Keratinocyte (primary cell): ENCODE measurements around the gene SSTR4. TPM values are rescaled to one million over a fixed set of nuclear protein-coding genes. Genes with fewer than 3 reads are reported as not detected.

Experiments
- DNase-seq: peaks from one replicate; pipeline ENCODE4 v3.0.0-alpha.2; 2011; ENCODE audit warnings: low read depth, missing footprints, low spot score
- FAIRE-seq: peaks from 2 replicates; lab custom pipeline; 2011; peaks lifted over from hg19 to GRCh38; lab: Jason Lieb, UNC
- H2AFZ ChIP-seq: 2 replicates; pipeline ENCODE4 v1.6.0; 2012; ENCODE audit warnings: low read length, control low read depth, inconsistent platforms; ENCODE audit not compliant: control insufficient read depth
- H3K27ac ChIP-seq: 2 replicates; pipeline ENCODE4 v1.5.1; 2011; ENCODE audit warnings: low read length; ENCODE audit not compliant: control insufficient read depth, insufficient read depth
- H3K27me3 ChIP-seq: 3 replicates; pipeline ENCODE4 v1.6.0; 2011; ENCODE audit warnings: low read length; ENCODE audit not compliant: control insufficient read depth, insufficient read depth; ENCODE audit errors: extremely low read depth
- H3K36me3 ChIP-seq, 2 experiments: 2 replicates in 1 of 2; 3 replicates in 1 of 2; pipeline ENCODE4 v1.5.1; 2011; ENCODE audit warnings: low read length in 2 of 2, mild to moderate bottlenecking in 1 of 2; ENCODE audit not compliant: control insufficient read depth in 2 of 2, insufficient read depth in 2 of 2; ENCODE audit errors: extremely low read depth in 1 of 2
- H3K4me1 ChIP-seq: 3 replicates; pipeline ENCODE4 v1.5.1; 2011; ENCODE audit warnings: low read length; ENCODE audit not compliant: control insufficient read depth, insufficient read depth; ENCODE audit errors: extremely low read depth
- H3K4me2 ChIP-seq: 3 replicates; pipeline ENCODE4 v1.6.0; 2011; ENCODE audit warnings: low read depth, low read length; ENCODE audit not compliant: control insufficient read depth, insufficient read depth; ENCODE audit errors: extremely low read depth
- H3K4me3 ChIP-seq, 3 experiments: fragments of 200-600 bp in 1 of 3; sonication (generic) in 1 of 3; 2 replicates in 2 of 3; 3 replicates in 1 of 3; pipeline ENCODE4 v1.5.1; 2011 to 2016; ENCODE audit warnings: low read length in 3 of 3, mild to moderate bottlenecking in 3 of 3, control low read depth in 2 of 3, inconsistent platforms in 1 of 3, low read depth in 1 of 3, mixed read lengths in 1 of 3, mixed run types in 1 of 3, moderate library complexity in 1 of 3; ENCODE audit not compliant: control insufficient read depth in 2 of 3, insufficient read depth in 2 of 3; ENCODE audit errors: extremely low read depth in 1 of 3
- H3K79me2 ChIP-seq: 2 replicates; pipeline ENCODE4 v1.6.0; 2012; ENCODE audit warnings: low read length; ENCODE audit not compliant: control insufficient read depth, insufficient read depth
- H3K9ac ChIP-seq: 3 replicates; pipeline ENCODE4 v1.6.0; 2011; ENCODE audit warnings: low read length; ENCODE audit not compliant: control insufficient read depth, insufficient read depth; ENCODE audit errors: extremely low read depth
- H3K9me1 ChIP-seq: 3 replicates; pipeline ENCODE4 v1.6.0; 2011; ENCODE audit warnings: low read length; ENCODE audit not compliant: control insufficient read depth, insufficient read depth; ENCODE audit errors: extremely low read depth
- H3K9me3 ChIP-seq: 2 replicates; pipeline ENCODE4 v1.5.1; 2012; ENCODE audit warnings: low read depth, low read length; ENCODE audit not compliant: control insufficient read depth
- H4K20me1 ChIP-seq: 3 replicates; pipeline ENCODE4 v1.6.0; 2011; ENCODE audit warnings: low read length; ENCODE audit not compliant: control insufficient read depth, insufficient read depth; ENCODE audit errors: extremely low read depth
- EZH2 ChIP-seq: IDR thresholded peaks from one replicate; pipeline ENCODE4 v1.6.1; 2012; ENCODE audit warnings: inconsistent platforms, mild to moderate bottlenecking, low read length, moderate library complexity
- dilution Hi-C: fragments of 300-500 bp; cut with MboI; formaldehyde crosslinking; loops from one replicate; pipeline ENCODE4 v1.7.0; 2020; ENCODE audit warnings: low sequenced_read_pairs; ENCODE audit not compliant: extremely low pct_ligation_motif_present
- polyA plus RNA-seq, 5 experiments: library from polyadenylated mRNA; depleted of rRNA in 3 of 5; stranded (reverse) in 3 of 5; stranded (forward) in 1 of 5; unstranded in 1 of 5; fragments of >200 nt; gene quantifications; 1 replicate in 1 of 5; 2 replicates in 3 of 5; 3 replicates in 1 of 5; pipeline versions ENCODE4 v1.2.1 to v1.2.3, GENCODE V29; 2011 to 2012; ENCODE audit warnings: missing spikeins in 2 of 5, low read depth in 1 of 5, low replicate concordance in 1 of 5
- TF ChIP-seq, protein P1 (sequence below), 3 experiments: IDR thresholded peaks in 1 of 3; conservative IDR thresholded peaks in 1 of 3; optimal IDR thresholded peaks in 1 of 3; 2 replicates in 2 of 3; 3 replicates in 1 of 3; pipeline versions ENCODE3 to v1.5.1; 2011; ENCODE audit warnings: low read length in 3 of 3, mild to moderate bottlenecking in 3 of 3, moderate library complexity in 2 of 3, control low read depth in 1 of 3, inconsistent platforms in 1 of 3; ENCODE audit not compliant: insufficient read depth in 2 of 3; ENCODE audit errors: extremely low read depth in 1 of 3

Gene SSTR4
- polyA plus RNA-seq, 1 donor (not counting 4 experiments of a cell fraction or from before 2014, with no cell fraction given): not detected

DNA sequence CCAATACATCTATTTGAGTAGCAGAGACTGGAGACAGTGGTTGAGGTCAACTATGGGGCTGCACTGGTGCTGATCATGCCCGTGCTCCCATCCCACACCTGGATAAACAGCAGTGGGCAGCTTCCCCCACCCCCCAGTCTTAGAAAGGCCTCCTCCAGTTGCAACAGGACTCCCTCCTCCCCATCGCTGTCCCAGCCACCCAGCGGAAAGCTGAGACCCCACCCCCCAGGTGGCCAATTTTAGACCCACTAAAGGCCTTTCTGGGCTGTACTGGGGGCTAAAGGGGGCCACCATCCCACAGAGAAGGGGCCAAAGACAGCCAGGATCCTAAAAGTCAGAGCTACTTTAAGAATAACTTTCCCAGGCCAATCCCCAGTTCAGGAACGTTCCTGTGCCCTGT is 1.2 kb upstream of the SSTR4 start:
- H3K79me2 ChIP-seq: no peaks in the 10 kb centered on the region
- TF ChIP-seq, protein P1, sequence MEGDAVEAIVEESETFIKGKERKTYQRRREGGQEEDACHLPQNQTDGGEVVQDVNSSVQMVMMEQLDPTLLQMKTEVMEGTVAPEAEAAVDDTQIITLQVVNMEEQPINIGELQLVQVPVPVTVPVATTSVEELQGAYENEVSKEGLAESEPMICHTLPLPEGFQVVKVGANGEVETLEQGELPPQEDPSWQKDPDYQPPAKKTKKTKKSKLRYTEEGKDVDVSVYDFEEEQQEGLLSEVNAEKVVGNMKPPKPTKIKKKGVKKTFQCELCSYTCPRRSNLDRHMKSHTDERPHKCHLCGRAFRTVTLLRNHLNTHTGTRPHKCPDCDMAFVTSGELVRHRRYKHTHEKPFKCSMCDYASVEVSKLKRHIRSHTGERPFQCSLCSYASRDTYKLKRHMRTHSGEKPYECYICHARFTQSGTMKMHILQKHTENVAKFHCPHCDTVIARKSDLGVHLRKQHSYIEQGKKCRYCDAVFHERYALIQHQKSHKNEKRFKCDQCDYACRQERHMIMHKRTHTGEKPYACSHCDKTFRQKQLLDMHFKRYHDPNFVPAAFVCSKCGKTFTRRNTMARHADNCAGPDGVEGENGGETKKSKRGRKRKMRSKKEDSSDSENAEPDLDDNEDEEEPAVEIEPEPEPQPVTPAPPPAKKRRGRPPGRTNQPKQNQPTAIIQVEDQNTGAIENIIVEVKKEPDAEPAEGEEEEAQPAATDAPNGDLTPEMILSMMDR (optimal IDR thresholded peaks at IDR 0.05 in 1 of 3, IDR thresholded peaks at IDR 0.05 in 1 of 3, conservative IDR thresholded peaks at IDR 0.05 in 1 of 3; ENCODE audit: extremely low read depth in 1 of 3, insufficient read depth in 2 of 3, low read length in 3 of 3): no peak
- TF ChIP-seq EZH2: no peak
- no peaks in the 10 kb centered on the region for H3K36me3 ChIP-seq
- H4K20me1 ChIP-seq: no peaks in the 10 kb centered on the region
- no peaks in the 10 kb centered on the region for H3K4me1 ChIP-seq
- no peak for DNase-seq
- H3K9me3 ChIP-seq: no peaks in the 10 kb centered on the region
- H3K27me3 ChIP-seq: peaks cover 45% of the 10 kb centered on the region
- dilution Hi-C loops: loop anchor here (25.0 kb wide), 1 partner anchor 153 kb away; no protein-coding TSS in a partner anchor
- H3K27ac ChIP-seq: no peak overlapping the region
- no peak for FAIRE-seq
- no peak overlapping the region for H3K4me2 ChIP-seq
- H3K9me1 ChIP-seq: no peaks in the 10 kb centered on the region
- no peak overlapping the region for H3K4me3 ChIP-seq
- H3K9ac ChIP-seq: no peak overlapping the region
- no peak overlapping the region for H2AFZ ChIP-seq

DNA sequence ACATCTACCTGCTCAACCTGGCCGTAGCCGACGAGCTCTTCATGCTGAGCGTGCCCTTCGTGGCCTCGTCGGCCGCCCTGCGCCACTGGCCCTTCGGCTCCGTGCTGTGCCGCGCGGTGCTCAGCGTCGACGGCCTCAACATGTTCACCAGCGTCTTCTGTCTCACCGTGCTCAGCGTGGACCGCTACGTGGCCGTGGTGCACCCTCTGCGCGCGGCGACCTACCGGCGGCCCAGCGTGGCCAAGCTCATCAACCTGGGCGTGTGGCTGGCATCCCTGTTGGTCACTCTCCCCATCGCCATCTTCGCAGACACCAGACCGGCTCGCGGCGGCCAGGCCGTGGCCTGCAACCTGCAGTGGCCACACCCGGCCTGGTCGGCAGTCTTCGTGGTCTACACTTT is 619 bp downstream of the SSTR4 start:
- dilution Hi-C loops: loop anchor here (25.0 kb wide), 1 partner anchor 152 kb away; no protein-coding TSS in a partner anchor
- Histone ChIP-seq H3K79me2 (no peaks in the 10 kb centered on the region), H3K9ac (no peak overlapping the region), H3K27ac (no peak overlapping the region), H3K27me3 (peaks cover 41% of the 10 kb centered on the region), H2AFZ (no peak overlapping the region), H3K4me3 (no peak overlapping the region), H3K4me1 (peaks cover 4% of the 10 kb centered on the region), H3K9me3 (no peaks in the 10 kb centered on the region), H3K36me3 (no peaks in the 10 kb centered on the region), H3K4me2 (no peak overlapping the region), H3K9me1 (no peaks in the 10 kb centered on the region), H4K20me1 (no peaks in the 10 kb centered on the region)
- DNase-seq (no peak), FAIRE-seq (no peak)
- TF ChIP-seq, protein P1 (optimal IDR thresholded peaks at IDR 0.05 in 1 of 3, IDR thresholded peaks at IDR 0.05 in 1 of 3, conservative IDR thresholded peaks at IDR 0.05 in 1 of 3; ENCODE audit: extremely low read depth in 1 of 3, insufficient read depth in 2 of 3, low read length in 3 of 3): no peak
- TF ChIP-seq EZH2: no peak
